Adrenal gland (tissue), 12 donors: ENCODE data around the gene BAG5. TPM values are rescaled to one million over a fixed set of nuclear protein-coding genes. Genes with fewer than 3 reads are reported as not detected.

ENCODE experiments used
- DNase-seq, 7 donors: peaks; one replicate each; pipeline ENCODE4 v3.0.0-alpha.2; 2019 to 2020
- H3K27ac ChIP-seq, 5 donors: fragments of 200-600 bp; sonication (generic) in 4 of 5; 1 replicate in 3 of 5; 2 replicates in 2 of 5; pipeline versions ENCODE4 v1.5.1 to v1.8.0; 2016 to 2020; ENCODE audit warnings: mild to moderate bottlenecking in 1 of 5
- H3K27me3 ChIP-seq: fragments of 200-600 bp; 2 replicates; pipeline ENCODE4 v1.8.0; 2021
- H3K36me3 ChIP-seq, 2 donors: fragments of 200-600 bp; replicated peaks in 1 of 2; 1 replicate in 1 of 2; 2 replicates in 1 of 2; pipeline versions ENCODE4 v1.5.1 to v1.8.0; 2018 to 2022
- H3K4me1 ChIP-seq, 2 donors: fragments of 200-600 bp; replicated peaks in 1 of 2; 1 replicate in 1 of 2; 2 replicates in 1 of 2; pipeline versions ENCODE4 v1.5.1 to v1.8.0; 2018 to 2021
- H3K4me3 ChIP-seq, 4 donors: fragments of 200-600 bp; sonication (generic) in 3 of 4; one replicate each; pipeline ENCODE4 v1.5.1; 2016 to 2018
- H3K9me3 ChIP-seq, 3 donors: fragments of 200-600 bp; sonication (generic) in 1 of 3; replicated peaks in 1 of 3; 1 replicate in 2 of 3; 2 replicates in 1 of 3; pipeline versions ENCODE4 v1.5.1 to v1.8.0; 2016 to 2021
- POLR2A ChIP-seq, 2 donors: fragments of 450-650 bp; IDR thresholded peaks; one replicate each; pipeline ENCODE4 v1.6.1; 2017; ENCODE audit warnings: antibody characterized with exemption in 2 of 2, mild to moderate bottlenecking in 2 of 2, moderate library complexity in 1 of 2
- WGBS, 4 donors: extraction: QIAGEN DNeasy Blood & Tissue Kit in 2 of 4; methylation state at CpG; one replicate each; pipeline versions ENCODE4 v1.1.5 to v1.1.7; 2013 to 2017; 5-methylcytosine and 5-hydroxymethylcytosine counted together
- intact Hi-C, 2 donors: fragments of 100-400 bp; cut with DNase I; formaldehyde crosslinking; loops; one replicate each; pipeline versions ENCODE4 v1.14.1 to v1.15.0; 2022 to 2023
- polyA plus RNA-seq, 3 donors: library from polyadenylated mRNA; stranded (reverse); fragments of 200-250 nt in 2 of 3; fragments of 350-450 nt in 1 of 3; fragmentation: Illumina TruSeq in 1 of 3; extraction: RNeasy Lipid Tissue Mini Kit (QIAGEN cat#74804) in 1 of 3; gene quantifications; one replicate each; pipeline ENCODE4 v1.2.3, GENCODE V29; 2013 to 2014
- total RNA-seq, 9 donors: library from RNA; depleted of rRNA in 4 of 9; stranded (reverse); fragments of >200 nt in 4 of 9; fragments of 120-200 nt in 1 of 9; fragmentation: NEBNext Ultra II Directional in 1 of 9; extraction: Animal tissue kit (Norgen Biotek cat#: 25700) in 1 of 9; gene quantifications; one replicate each; pipeline versions ENCODE4 v1.1.0 to v1.2.4, GENCODE V29; 2013 to 2023
- TF ChIP-seq, protein P1 (sequence below), 6 experiments: fragments of 450-650 bp in 4 of 6; fragments of 200-600 bp in 2 of 6; sonication (generic) in 1 of 6; IDR thresholded peaks; 1 replicate in 5 of 6; 2 replicates in 1 of 6; pipeline versions ENCODE4 v1.5.1 to v1.8.0; 2016 to 2021; ENCODE audit warnings: antibody characterized with exemption in 6 of 6, mild to moderate bottlenecking in 2 of 6, moderate library complexity in 1 of 6
- donor health status: healthy with polysubstance abuse.
- donor health status: Bipolar disorder and iron deficiency.
- donor health status: DM: yes; HTN: yes; CAD: no.
- donor health status: DM: no; HTN: no; CAD: no.
- donor health status: DM: no; HTN: no; CAD: no.
- donor health status: DM: yes; HTN: yes; CAD: no.

Gene BAG5
- total and polyA plus RNA-seq, 12 donors, result 5.2 to 33.5 (median 24.7) TPM

DNA sequence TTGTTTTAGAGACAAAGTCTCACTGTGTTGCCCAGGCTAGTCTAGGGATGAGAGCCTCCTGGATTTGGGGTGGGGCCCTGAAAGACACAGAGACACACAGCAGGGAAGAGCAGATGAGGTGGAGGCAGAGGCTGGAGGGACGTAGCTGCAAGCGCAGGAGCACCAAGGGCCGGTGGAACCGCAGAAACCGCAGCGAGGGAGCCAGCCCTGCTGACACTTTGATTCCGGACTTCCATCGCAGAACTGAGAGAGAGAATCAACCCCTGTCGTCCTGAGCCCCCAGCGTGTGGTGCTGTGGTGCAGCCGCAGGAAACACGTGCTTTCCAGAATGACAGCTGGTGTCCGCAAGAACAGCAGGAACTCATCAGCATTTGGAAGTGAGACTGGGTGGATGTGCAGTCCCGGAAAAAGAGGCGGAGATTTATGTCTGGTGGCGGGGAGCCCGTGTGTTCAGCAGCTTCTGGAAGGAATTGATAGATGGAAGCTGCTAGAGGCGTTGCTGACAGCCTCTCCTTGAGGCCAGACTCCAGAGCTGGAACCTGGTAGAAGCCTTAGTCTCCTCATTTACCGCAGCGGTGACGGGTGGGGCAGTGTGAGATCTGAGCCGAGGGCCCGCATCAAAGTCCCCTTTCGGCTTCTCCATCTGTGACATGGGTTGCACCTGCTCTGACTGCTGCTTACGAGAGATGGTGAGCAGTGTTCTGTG is 44.7 kb upstream of the BAG5 start:
- no peaks in the 10 kb centered on the region for H3K36me3 ChIP-seq
- H3K27me3 ChIP-seq, result no peaks in the 10 kb centered on the region
- 1 to 4% (median 2%) methylated on average over 16 to 25 of the region's 25 CpGs for WGBS, 4 donors
- no peak for TF ChIP-seq POLR2A (IDR thresholded peaks at IDR 0.05)
- TF ChIP-seq, protein P1, sequence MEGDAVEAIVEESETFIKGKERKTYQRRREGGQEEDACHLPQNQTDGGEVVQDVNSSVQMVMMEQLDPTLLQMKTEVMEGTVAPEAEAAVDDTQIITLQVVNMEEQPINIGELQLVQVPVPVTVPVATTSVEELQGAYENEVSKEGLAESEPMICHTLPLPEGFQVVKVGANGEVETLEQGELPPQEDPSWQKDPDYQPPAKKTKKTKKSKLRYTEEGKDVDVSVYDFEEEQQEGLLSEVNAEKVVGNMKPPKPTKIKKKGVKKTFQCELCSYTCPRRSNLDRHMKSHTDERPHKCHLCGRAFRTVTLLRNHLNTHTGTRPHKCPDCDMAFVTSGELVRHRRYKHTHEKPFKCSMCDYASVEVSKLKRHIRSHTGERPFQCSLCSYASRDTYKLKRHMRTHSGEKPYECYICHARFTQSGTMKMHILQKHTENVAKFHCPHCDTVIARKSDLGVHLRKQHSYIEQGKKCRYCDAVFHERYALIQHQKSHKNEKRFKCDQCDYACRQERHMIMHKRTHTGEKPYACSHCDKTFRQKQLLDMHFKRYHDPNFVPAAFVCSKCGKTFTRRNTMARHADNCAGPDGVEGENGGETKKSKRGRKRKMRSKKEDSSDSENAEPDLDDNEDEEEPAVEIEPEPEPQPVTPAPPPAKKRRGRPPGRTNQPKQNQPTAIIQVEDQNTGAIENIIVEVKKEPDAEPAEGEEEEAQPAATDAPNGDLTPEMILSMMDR (IDR thresholded peaks at IDR 0.05), result peak in 3 of 6 experiments; percentile 13 to 41 (median 24)
- no peaks in the 10 kb centered on the region for H3K9me3 ChIP-seq
- intact Hi-C loops, result no loop called here
- peak overlapping the region in 1 of 4 donors; percentile 25 for H3K4me3 ChIP-seq
- H3K4me1 ChIP-seq, result peaks cover 0 to 18% of the 10 kb centered on the region in 2 donors
- H3K27ac ChIP-seq, result peak overlapping the region in 1 of 5 donors; percentile 56
- peak; percentile 67 to 91 (median 79) for DNase-seq

GRCh38 chr14:103604620-103605019 is 42.2 kb upstream of the BAG5 start:
- no peaks in the 10 kb centered on the region for H3K9me3 ChIP-seq
- WGBS, 4 donors, result 89 to 97% (median 89%) methylated on average over 4 to 5 of the region's 5 CpGs
- TF ChIP-seq POLR2A (IDR thresholded peaks at IDR 0.05), result no peak
- TF ChIP-seq, protein P1 (IDR thresholded peaks at IDR 0.05), result no peak
- no peaks in the 10 kb centered on the region for H3K36me3 ChIP-seq
- no peak overlapping the region for H3K27ac ChIP-seq
- no peak overlapping the region for H3K4me3 ChIP-seq
- DNase-seq, result no peak
- H3K4me1 ChIP-seq, result peaks cover 0 to 18% of the 10 kb centered on the region in 2 donors
- H3K27me3 ChIP-seq, result no peaks in the 10 kb centered on the region
- intact Hi-C loops, result no loop called here

GRCh38 chr14:103600503-103600902 is 38.0 kb upstream of the BAG5 start:
- H3K4me1 ChIP-seq, result no peaks in the 10 kb centered on the region
- 93 to 95% (median 95%) methylated on average over 5 of the region's 5 CpGs for WGBS, 4 donors
- no peak for DNase-seq
- TF ChIP-seq, protein P1 (IDR thresholded peaks at IDR 0.05), result no peak
- TF ChIP-seq POLR2A (IDR thresholded peaks at IDR 0.05), result no peak
- no peaks in the 10 kb centered on the region for H3K36me3 ChIP-seq
- H3K4me3 ChIP-seq, result no peak overlapping the region
- intact Hi-C loops, result no loop called here
- H3K27me3 ChIP-seq, result no peaks in the 10 kb centered on the region
- no peaks in the 10 kb centered on the region for H3K9me3 ChIP-seq
- no peak overlapping the region for H3K27ac ChIP-seq

DNA sequence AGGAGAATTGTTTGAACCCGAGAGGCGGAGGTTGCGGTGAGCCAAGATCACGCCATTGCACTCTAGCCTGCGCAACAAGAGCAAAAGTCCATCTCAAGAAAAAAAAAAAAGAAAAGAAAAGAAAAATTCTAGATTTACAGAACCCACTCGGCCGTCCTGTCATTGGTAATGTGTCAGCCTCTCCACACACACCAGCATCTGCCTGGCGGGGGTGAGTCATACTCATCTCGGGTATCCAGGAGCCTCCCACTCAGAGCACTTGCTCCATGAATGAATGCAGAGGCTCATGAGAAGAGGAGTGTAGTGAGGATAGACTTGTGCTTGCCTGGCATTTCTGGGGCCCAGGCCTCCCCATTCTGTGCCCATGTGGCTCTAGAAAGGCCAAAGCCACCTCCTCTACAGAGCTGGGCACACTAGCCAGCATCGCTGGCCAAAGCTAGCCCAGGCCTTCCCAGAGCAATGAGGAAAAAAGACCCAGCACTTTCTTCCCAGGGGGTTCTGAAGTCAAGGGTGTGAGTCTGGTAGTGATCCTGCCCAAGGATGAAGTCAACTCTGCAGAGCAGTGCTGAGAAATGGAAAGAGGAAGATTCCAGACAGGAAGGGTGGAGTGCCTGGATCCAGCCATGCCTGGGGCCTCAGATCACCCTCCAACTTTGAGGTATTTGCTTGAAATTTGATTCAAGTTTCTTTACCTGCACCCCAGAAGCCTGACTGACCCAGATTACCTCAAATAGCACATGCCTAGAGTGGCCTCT is 35.3 kb upstream of the BAG5 start:
- no peak for TF ChIP-seq POLR2A (IDR thresholded peaks at IDR 0.05)
- TF ChIP-seq, protein P1 (IDR thresholded peaks at IDR 0.05), result no peak
- H3K27me3 ChIP-seq, result no peaks in the 10 kb centered on the region
- H3K36me3 ChIP-seq, result no peaks in the 10 kb centered on the region
- intact Hi-C loops, result no loop called here
- peaks cover 0 to 4% of the 10 kb centered on the region in 2 donors for H3K4me1 ChIP-seq
- no peak overlapping the region for H3K4me3 ChIP-seq
- no peak for DNase-seq
- no peaks in the 10 kb centered on the region for H3K9me3 ChIP-seq
- 86 to 92% (median 89%) methylated on average over 9 to 10 of the region's 10 CpGs for WGBS, 4 donors
- H3K27ac ChIP-seq, result no peak overlapping the region
